Cerebellar nuclear complex (tissue), 1 donor: ENCODE results near the gene TFPT.

Experiments
- DNase-seq, 2 experiments: peaks; one replicate each; lab custom pipeline; 2025; lab: John Stamatoyannopoulos, UW

TFPT gene

GRCh38 chr19:54148158-54148557 lies 32.7 kb upstream of the TFPT start:
- no peak for DNase-seq

GRCh38 chr19:54147676-54148075 lies 32.2 kb upstream of the TFPT start:
- DNase-seq: no peak

GRCh38 chr19:54145541-54146158 lies 30.2 kb upstream of the TFPT start:
- DNase-seq: no peak

GRCh38 chr19:54142166-54142780 lies 26.8 kb upstream of the TFPT start:
- DNase-seq: no peak

- DNase-seq: no peak
Measured at GRCh38 chr19:54141356-54141755, 25.9 kb upstream of the TFPT start.

- no peak for DNase-seq
Measured at GRCh38 chr19:54138489-54139256, 23.2 kb upstream of the TFPT start.

- no peak for DNase-seq
Measured at GRCh38 chr19:54137699-54138488, 22.4 kb upstream of the TFPT start, which contains the start of gene CNOT3. Gene CNOT3, plus strand, starts transcription at chr19:54137762. Its CDS starts 5,217 bp downstream, at chr19:54142979.

GRCh38 chr19:54136864-54137698 lies 21.6 kb upstream of the TFPT start:
- DNase-seq: peak; percentile 98 to 100

- no peak for DNase-seq
Measured at GRCh38 chr19:54136086-54136863, 20.8 kb upstream of the TFPT start.

GRCh38 chr19:54133957-54134590 lies 18.6 kb upstream of the TFPT start:
- no peak for DNase-seq

GRCh38 chr19:54133312-54133956 lies 18.0 kb upstream of the TFPT start:
- DNase-seq: no peak

GRCh38 chr19:54129617-54129996 lies 14.2 kb upstream of the TFPT start:
- DNase-seq: no peak

GRCh38 chr19:54128796-54129616 lies 13.5 kb upstream of the TFPT start:
- no peak for DNase-seq

GRCh38 chr19:54128441-54128725 lies 12.9 kb upstream of the TFPT start:
- no peak for DNase-seq

- DNase-seq: no peak
Measured at GRCh38 chr19:54127688-54128440, 12.4 kb upstream of the TFPT start.

GRCh38 chr19:54125713-54126112 lies 10.3 kb upstream of the TFPT start:
- no peak for DNase-seq

- DNase-seq: no peak
Measured at GRCh38 chr19:54124393-54124792, 8.9 kb upstream of the TFPT start.

- no peak for DNase-seq
Measured at GRCh38 chr19:54123682-54124081, 8.2 kb upstream of the TFPT start.
